ENCODE measurements around the gene MAST2. TPM values are rescaled to one million over a fixed set of nuclear protein-coding genes. Genes with fewer than 3 reads are reported as not detected.
"Not testable (repeated sequence)": the region's sequence is repeated elsewhere in the genome, so short reads cannot be mapped to it uniquely, and the experiment has no call there.

The MAST2 gene
- total RNA-seq, 5 donors from 2014 or later (not counting 1 experiment from before 2014, with no cell fraction given), result 7.4 to 9.7 (median 7.6) TPM

- Histone ChIP-seq H3K27ac (ENCODE audit: low read length) (no peak overlapping the region), H3K9me3 (no peaks in the 10 kb centered on the region), H3K27me3 (replicated peaks in 1 of 2; ENCODE audit: control insufficient read depth in 2 of 2, extremely low read depth in 1 of 2, insufficient read depth in 2 of 2, low read length in 1 of 2) (no peaks in the 10 kb centered on the region), H3K4me3 (ENCODE audit: control insufficient read depth in 1 of 2, extremely low read depth in 1 of 2, low read length in 1 of 2) (no peak overlapping the region), H3K4me1 (ENCODE audit: control insufficient read depth in 1 of 2, extremely low read depth in 1 of 2, insufficient read depth in 2 of 2, low read length in 2 of 2) (no peaks in the 10 kb centered on the region), H3K36me3 (ENCODE audit: control insufficient read depth in 2 of 2, extremely low read depth in 1 of 2, insufficient read depth in 1 of 2, low read length in 1 of 2) (no peaks in the 10 kb centered on the region)
- Mint-ChIP-seq H3K27ac (no peak overlapping the region), H3K4me3 (no peak overlapping the region), H3K27me3 (no peaks in the 10 kb centered on the region), H3K9me3 (no peaks in the 10 kb centered on the region), H3K4me1 (no peaks in the 10 kb centered on the region), H3K36me3 (peaks cover 18% of the 10 kb centered on the region)
- no CpG with 5 or more reads among the region's 1 CpG for WGBS (ENCODE audit: insufficient coverage)
- ATAC-seq (replicated peaks in 1 of 4), result no peak
- DNase-seq, result no peak
- CTCF ChIA-PET, result no interaction called here
- POLR2A ChIA-PET, result no interaction called here
Measured at GRCh38 chr1:45834689-45835088, 31.3 kb downstream of the MAST2 start.

- Mint-ChIP-seq H3K4me1 (no peaks in the 10 kb centered on the region), H3K4me3 (no peak overlapping the region), H3K9me3 (no peaks in the 10 kb centered on the region), H3K36me3 (peaks cover 14% of the 10 kb centered on the region), H3K27ac (no peak overlapping the region), H3K27me3 (no peaks in the 10 kb centered on the region)
- Histone ChIP-seq H3K36me3 (ENCODE audit: control insufficient read depth in 2 of 2, extremely low read depth in 1 of 2, insufficient read depth in 1 of 2, low read length in 1 of 2) (no peaks in the 10 kb centered on the region), H3K27me3 (replicated peaks in 1 of 2; ENCODE audit: control insufficient read depth in 2 of 2, extremely low read depth in 1 of 2, insufficient read depth in 2 of 2, low read length in 1 of 2) (no peaks in the 10 kb centered on the region), H3K4me3 (ENCODE audit: control insufficient read depth in 1 of 2, extremely low read depth in 1 of 2, low read length in 1 of 2) (no peak overlapping the region), H3K4me1 (ENCODE audit: control insufficient read depth in 1 of 2, extremely low read depth in 1 of 2, insufficient read depth in 2 of 2, low read length in 2 of 2) (no peaks in the 10 kb centered on the region), H3K27ac (ENCODE audit: low read length) (no peak overlapping the region), H3K9me3 (no peaks in the 10 kb centered on the region)
- ATAC-seq (replicated peaks in 1 of 4), result no peak
- WGBS (ENCODE audit: insufficient coverage), result no CpG with 5 or more reads among the region's 3 CpGs
- POLR2A ChIA-PET, result no interaction called here
- no peak for DNase-seq
- CTCF ChIA-PET, result no interaction called here
Measured at GRCh38 chr1:45836451-45836850, 33.0 kb downstream of the MAST2 start.

- H3K27ac Mint-ChIP-seq; H3K27me3 ChIP-seq (replicated peaks in 1 of 2; ENCODE audit: control insufficient read depth in 2 of 2, extremely low read depth in 1 of 2, insufficient read depth in 2 of 2, low read length in 1 of 2); CTCF ChIA-PET; H3K4me1 ChIP-seq (ENCODE audit: control insufficient read depth in 1 of 2, extremely low read depth in 1 of 2, insufficient read depth in 2 of 2, low read length in 2 of 2); H3K4me1 Mint-ChIP-seq; H3K4me3 ChIP-seq (ENCODE audit: control insufficient read depth in 1 of 2, extremely low read depth in 1 of 2, low read length in 1 of 2); H3K27ac ChIP-seq (ENCODE audit: low read length); H3K9me3 Mint-ChIP-seq; DNase-seq; H3K27me3 Mint-ChIP-seq; H3K9me3 ChIP-seq; ATAC-seq (replicated peaks in 1 of 4); H3K36me3 ChIP-seq (ENCODE audit: control insufficient read depth in 2 of 2, extremely low read depth in 1 of 2, insufficient read depth in 1 of 2, low read length in 1 of 2); POLR2A ChIA-PET; H3K4me3 Mint-ChIP-seq: not testable (repeated sequence)
- H3K36me3 Mint-ChIP-seq, result peaks cover 12% of the 10 kb centered on the region
- WGBS (ENCODE audit: insufficient coverage), result 100% methylated on average over 4 of the region's 7 CpGs
Measured at GRCh38 chr1:45836861-45837260, 33.4 kb downstream of the MAST2 start.

DNA sequence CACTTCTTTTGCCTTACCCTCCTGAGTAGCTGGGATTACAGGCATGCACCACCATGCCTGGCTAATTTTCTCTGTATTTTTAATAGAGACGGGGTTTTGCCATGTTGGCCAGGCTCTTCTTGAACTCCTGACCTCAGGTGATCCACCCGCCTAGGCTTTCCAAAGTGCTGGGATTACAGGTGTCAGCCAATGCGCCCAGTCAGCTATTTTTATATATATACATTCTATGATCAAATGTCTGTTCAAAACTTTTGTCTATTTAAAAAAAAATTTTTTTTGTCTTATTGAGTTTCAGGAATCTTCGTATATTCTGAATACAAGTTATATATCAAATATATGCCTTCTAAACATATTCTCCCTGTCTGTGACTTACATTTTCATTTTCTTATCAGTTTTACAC lies 34.9 kb downstream of the MAST2 start:
- POLR2A ChIA-PET; H3K4me3 ChIP-seq (ENCODE audit: control insufficient read depth in 1 of 2, extremely low read depth in 1 of 2, low read length in 1 of 2); H3K4me3 Mint-ChIP-seq; H3K9me3 ChIP-seq; H3K36me3 ChIP-seq (ENCODE audit: control insufficient read depth in 2 of 2, extremely low read depth in 1 of 2, insufficient read depth in 1 of 2, low read length in 1 of 2); CTCF ChIA-PET; DNase-seq; H3K4me1 Mint-ChIP-seq; ATAC-seq (replicated peaks in 1 of 4); H3K27ac ChIP-seq (ENCODE audit: low read length); H3K27ac Mint-ChIP-seq; H3K4me1 ChIP-seq (ENCODE audit: control insufficient read depth in 1 of 2, extremely low read depth in 1 of 2, insufficient read depth in 2 of 2, low read length in 2 of 2); H3K27me3 Mint-ChIP-seq; H3K27me3 ChIP-seq (replicated peaks in 1 of 2; ENCODE audit: control insufficient read depth in 2 of 2, extremely low read depth in 1 of 2, insufficient read depth in 2 of 2, low read length in 1 of 2); H3K36me3 Mint-ChIP-seq; H3K9me3 Mint-ChIP-seq: not testable (repeated sequence)
- WGBS (ENCODE audit: insufficient coverage), result 100% methylated on average over 1 of the region's 4 CpGs

DNA sequence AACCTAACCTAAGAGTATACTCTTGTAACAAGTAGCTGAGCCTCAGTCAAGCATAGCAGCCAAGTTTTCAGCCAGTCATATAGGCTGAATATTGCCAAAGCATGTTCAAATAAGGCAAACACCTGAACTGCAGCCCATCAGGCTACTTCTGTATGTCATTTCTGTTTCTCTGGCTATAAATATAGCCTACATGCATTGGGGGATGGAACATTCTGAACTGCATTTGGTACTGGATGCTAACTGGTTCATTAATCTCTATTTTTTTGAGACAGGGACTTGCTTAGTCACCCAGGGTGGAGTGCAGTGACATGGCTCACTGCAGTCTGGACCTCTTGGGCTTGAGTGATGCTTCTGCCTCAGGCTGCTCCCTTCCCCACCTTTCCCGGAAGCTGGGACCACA lies 37.3 kb downstream of the MAST2 start:
- Mint-ChIP-seq H3K9me3 (no peaks in the 10 kb centered on the region), H3K27ac (no peak overlapping the region), H3K27me3 (no peaks in the 10 kb centered on the region), H3K4me1 (peaks cover 5 to 9% (median 5%) of the 10 kb centered on the region in 3 donors), H3K4me3 (no peak overlapping the region), H3K36me3 (no peaks in the 10 kb centered on the region)
- DNase-seq, result no peak
- Histone ChIP-seq H3K36me3 (ENCODE audit: control insufficient read depth in 2 of 2, extremely low read depth in 1 of 2, insufficient read depth in 1 of 2, low read length in 1 of 2) (no peaks in the 10 kb centered on the region), H3K4me3 (ENCODE audit: control insufficient read depth in 1 of 2, extremely low read depth in 1 of 2, low read length in 1 of 2) (no peak overlapping the region), H3K27ac (ENCODE audit: low read length) (no peak overlapping the region), H3K9me3 (no peaks in the 10 kb centered on the region), H3K27me3 (replicated peaks in 1 of 2; ENCODE audit: control insufficient read depth in 2 of 2, extremely low read depth in 1 of 2, insufficient read depth in 2 of 2, low read length in 1 of 2) (no peaks in the 10 kb centered on the region), H3K4me1 (ENCODE audit: control insufficient read depth in 1 of 2, extremely low read depth in 1 of 2, insufficient read depth in 2 of 2, low read length in 2 of 2) (no peaks in the 10 kb centered on the region)
- POLR2A ChIA-PET, result no interaction called here
- WGBS (ENCODE audit: insufficient coverage), result no CpG with 5 or more reads among the region's 1 CpG
- ATAC-seq (replicated peaks in 1 of 4), result no peak
- CTCF ChIA-PET, result interaction anchor here in 1 of 2 donors (0.6 kb wide), 1 partner anchor 20 kb away, joined by 3 read pairs; no protein-coding TSS in a partner anchor

- ATAC-seq (replicated peaks in 1 of 4) (no peak), DNase-seq (no peak)
- H3K9me3 ChIP-seq, result no peaks in the 10 kb centered on the region
- H3K27me3 ChIP-seq (replicated peaks in 1 of 2; ENCODE audit: control insufficient read depth in 2 of 2, extremely low read depth in 1 of 2, insufficient read depth in 2 of 2, low read length in 1 of 2), result no peaks in the 10 kb centered on the region
- no peak overlapping the region for H3K27ac ChIP-seq (ENCODE audit: low read length)
- CTCF ChIA-PET, result interaction anchor here in 1 of 2 donors (1.5 kb wide), 1 partner anchor 157 kb away, joined by 3 read pairs; no protein-coding TSS in a partner anchor
- no peak overlapping the region for H3K4me3 ChIP-seq (ENCODE audit: control insufficient read depth in 1 of 2, extremely low read depth in 1 of 2, low read length in 1 of 2)
- POLR2A ChIA-PET, result interaction anchor here in 1 of 2 donors (0.6 kb wide), 1 partner anchor 18 kb away, joined by 3 read pairs; no protein-coding TSS in a partner anchor
- peaks cover 3% of the 10 kb centered on the region for H3K36me3 Mint-ChIP-seq
- no peaks in the 10 kb centered on the region for H3K27me3 Mint-ChIP-seq
- H3K9me3 Mint-ChIP-seq, result no peaks in the 10 kb centered on the region
- no CpG with 5 or more reads among the region's 1 CpG for WGBS (ENCODE audit: insufficient coverage)
- H3K4me1 ChIP-seq (ENCODE audit: control insufficient read depth in 1 of 2, extremely low read depth in 1 of 2, insufficient read depth in 2 of 2, low read length in 2 of 2), result no peaks in the 10 kb centered on the region
- no peak overlapping the region for H3K4me3 Mint-ChIP-seq
- H3K27ac Mint-ChIP-seq, result no peak overlapping the region
- peaks cover 5 to 9% (median 5%) of the 10 kb centered on the region in 3 donors for H3K4me1 Mint-ChIP-seq
- H3K36me3 ChIP-seq (ENCODE audit: control insufficient read depth in 2 of 2, extremely low read depth in 1 of 2, insufficient read depth in 1 of 2, low read length in 1 of 2), result no peaks in the 10 kb centered on the region
Measured at GRCh38 chr1:45842786-45843185, 39.4 kb downstream of the MAST2 start.

DNA sequence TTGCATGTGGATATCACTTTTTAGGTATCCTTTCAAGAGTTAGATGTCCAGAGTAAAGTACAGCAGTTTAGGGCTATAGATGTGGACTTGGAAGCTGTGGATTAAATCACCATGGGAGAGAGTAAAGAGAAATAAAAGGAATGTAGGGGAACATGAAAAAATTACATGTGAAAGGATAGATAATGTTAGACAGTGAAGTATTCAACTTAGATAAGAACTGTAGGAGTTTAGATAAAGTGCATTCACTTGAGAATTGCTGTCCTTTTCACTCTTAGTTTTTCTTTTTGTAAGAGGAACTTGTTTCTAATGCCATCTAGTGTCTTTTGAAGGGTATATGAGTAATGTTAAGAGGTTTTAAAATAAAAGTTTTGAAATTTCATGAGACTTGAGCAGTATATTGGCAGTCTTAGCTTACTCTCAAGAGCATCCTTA lies 40.1 kb downstream of the MAST2 start:
- Histone ChIP-seq H3K9me3 (no peaks in the 10 kb centered on the region), H3K36me3 (ENCODE audit: control insufficient read depth in 2 of 2, extremely low read depth in 1 of 2, insufficient read depth in 1 of 2, low read length in 1 of 2) (no peaks in the 10 kb centered on the region), H3K27me3 (replicated peaks in 1 of 2; ENCODE audit: control insufficient read depth in 2 of 2, extremely low read depth in 1 of 2, insufficient read depth in 2 of 2, low read length in 1 of 2) (no peaks in the 10 kb centered on the region), H3K27ac (ENCODE audit: low read length) (no peak overlapping the region), H3K4me1 (ENCODE audit: control insufficient read depth in 1 of 2, extremely low read depth in 1 of 2, insufficient read depth in 2 of 2, low read length in 2 of 2) (no peaks in the 10 kb centered on the region), H3K4me3 (ENCODE audit: control insufficient read depth in 1 of 2, extremely low read depth in 1 of 2, low read length in 1 of 2) (no peak overlapping the region)
- Mint-ChIP-seq H3K36me3 (peaks cover 8% of the 10 kb centered on the region), H3K4me1 (peaks cover 5 to 9% (median 5%) of the 10 kb centered on the region in 3 donors), H3K27ac (peak overlapping the region in 1 of 2 donors; percentile 36), H3K4me3 (no peak overlapping the region), H3K27me3 (no peaks in the 10 kb centered on the region), H3K9me3 (no peaks in the 10 kb centered on the region)
- CTCF ChIA-PET, result interaction anchor here in 1 of 2 donors (1.5 kb wide), 1 partner anchor 158 kb away, joined by 3 read pairs; no protein-coding TSS in a partner anchor
- DNase-seq (no peak), ATAC-seq (replicated peaks in 1 of 4) (no peak)
- POLR2A ChIA-PET, result no interaction called here

Measured in T-cell (primary cell).